ENCODE results near the gene SIK2. TPM values are rescaled to one million over a fixed set of nuclear protein-coding genes. Genes with fewer than 3 reads are reported as not detected.

The SIK2 gene
- total RNA-seq, 1 experiment from 2014 or later = 13.0 TPM

DNA sequence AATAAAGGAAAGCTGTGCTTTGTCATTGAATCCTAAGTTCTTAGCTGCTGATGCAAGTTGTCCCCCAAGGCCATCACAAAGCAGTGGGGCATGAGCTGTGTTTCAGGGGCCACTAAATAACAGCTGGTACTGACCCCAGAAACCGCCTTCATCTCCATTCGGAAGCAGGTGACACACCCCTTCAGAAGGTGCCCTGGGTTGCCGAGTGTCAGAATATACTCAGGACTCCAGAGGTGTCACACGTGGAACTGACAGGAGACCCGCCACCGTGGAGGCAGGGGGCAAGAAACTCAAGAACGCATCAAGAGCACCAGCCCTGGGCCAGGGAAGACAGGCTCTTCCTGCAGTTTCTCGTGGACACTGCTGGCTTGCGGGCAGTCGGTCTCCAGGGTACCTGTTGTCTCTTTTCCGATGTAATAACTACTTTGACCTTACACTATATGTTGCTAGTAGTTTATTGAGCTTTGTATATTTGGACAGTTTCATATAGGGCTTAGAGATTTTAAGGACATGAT lies 122.4 kb downstream of the SIK2 start:
- Histone ChIP-seq H3K36me3 (ENCODE audit: control insufficient read depth in 1 of 2, insufficient read depth in 2 of 2, low read length in 2 of 2) (peaks cover 20 to 34% of the 10 kb centered on the region in 2 experiments), H3K4me2 (ENCODE audit: low read length) (no peak overlapping the region), H3K4me1 (ENCODE audit: control insufficient read depth in 1 of 2, insufficient read depth in 2 of 2, low read length in 2 of 2) (no peaks in the 10 kb centered on the region), H3K9ac (ENCODE audit: low read length) (no peak overlapping the region), H4K20me1 (ENCODE audit: insufficient read depth) (no peaks in the 10 kb centered on the region), H3K27ac (ENCODE audit: low read depth, low read length) (no peak overlapping the region), H2AFZ (ENCODE audit: low read depth, low read length, poor library complexity, severe bottlenecking) (no peak overlapping the region), H3K79me2 (ENCODE audit: insufficient read depth, low read length) (no peaks in the 10 kb centered on the region), H3K9me3 (ENCODE audit: control insufficient read depth in 1 of 2, insufficient read depth in 1 of 2, low read depth in 1 of 2, low read length in 2 of 2) (no peaks in the 10 kb centered on the region), H3K4me3 (replicated peaks in 1 of 2; ENCODE audit: low read depth in 1 of 2, low read length in 2 of 2) (no peak overlapping the region), H3K9me2 (ENCODE audit: insufficient read depth) (no peaks in the 10 kb centered on the region), H3K27me3 (ENCODE audit: insufficient read depth, low read length) (no peaks in the 10 kb centered on the region)
- ATAC-seq (no peak), DNase-seq (ENCODE audit: low read depth, low spot score) (no peak)
- intact Hi-C loops (cut with micrococcal nuclease) = no loop called here
- ChIA-PET CTCF (no interaction called here), POLR2A (no interaction called here), RAD21 (ENCODE audit: low non-redundant PET in 1 of 2, low total read pairs in 2 of 2, uncharacterized antibody in 2 of 2, unreplicated experiment in 2 of 2) (no interaction called here)
- TF ChIP-seq, protein P1, sequence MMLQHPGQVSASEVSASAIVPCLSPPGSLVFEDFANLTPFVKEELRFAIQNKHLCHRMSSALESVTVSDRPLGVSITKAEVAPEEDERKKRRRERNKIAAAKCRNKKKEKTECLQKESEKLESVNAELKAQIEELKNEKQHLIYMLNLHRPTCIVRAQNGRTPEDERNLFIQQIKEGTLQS (IDR thresholded peaks at IDR 0.05) = no peak
- no peak for TF ChIP-seq SRF (IDR thresholded peaks at IDR 0.05; ENCODE audit: low read depth)
- no peak for TF ChIP-seq RAD21 (IDR thresholded peaks at IDR 0.05; ENCODE audit: low read depth)
- TF ChIP-seq JUND (IDR thresholded peaks at IDR 0.05) = no peak
- no peak for TF ChIP-seq SP1 (IDR thresholded peaks at IDR 0.05; ENCODE audit: low read depth)
- TF ChIP-seq POLR2AphosphoS5 (IDR thresholded peaks at IDR 0.05; ENCODE audit: low read depth, low read length) = no peak
- no peak for TF ChIP-seq EZH2 (IDR thresholded peaks at IDR 0.05)
- TF ChIP-seq, protein P2, sequence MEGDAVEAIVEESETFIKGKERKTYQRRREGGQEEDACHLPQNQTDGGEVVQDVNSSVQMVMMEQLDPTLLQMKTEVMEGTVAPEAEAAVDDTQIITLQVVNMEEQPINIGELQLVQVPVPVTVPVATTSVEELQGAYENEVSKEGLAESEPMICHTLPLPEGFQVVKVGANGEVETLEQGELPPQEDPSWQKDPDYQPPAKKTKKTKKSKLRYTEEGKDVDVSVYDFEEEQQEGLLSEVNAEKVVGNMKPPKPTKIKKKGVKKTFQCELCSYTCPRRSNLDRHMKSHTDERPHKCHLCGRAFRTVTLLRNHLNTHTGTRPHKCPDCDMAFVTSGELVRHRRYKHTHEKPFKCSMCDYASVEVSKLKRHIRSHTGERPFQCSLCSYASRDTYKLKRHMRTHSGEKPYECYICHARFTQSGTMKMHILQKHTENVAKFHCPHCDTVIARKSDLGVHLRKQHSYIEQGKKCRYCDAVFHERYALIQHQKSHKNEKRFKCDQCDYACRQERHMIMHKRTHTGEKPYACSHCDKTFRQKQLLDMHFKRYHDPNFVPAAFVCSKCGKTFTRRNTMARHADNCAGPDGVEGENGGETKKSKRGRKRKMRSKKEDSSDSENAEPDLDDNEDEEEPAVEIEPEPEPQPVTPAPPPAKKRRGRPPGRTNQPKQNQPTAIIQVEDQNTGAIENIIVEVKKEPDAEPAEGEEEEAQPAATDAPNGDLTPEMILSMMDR (IDR thresholded peaks at IDR 0.05 in 2 of 3, conservative IDR thresholded peaks at IDR 0.05 in 1 of 3; ENCODE audit: borderline replicate concordance in 1 of 3, insufficient read depth in 1 of 3, low read depth in 2 of 3, low read length in 2 of 3) = no peak
- TF ChIP-seq TCF7L2 (IDR thresholded peaks at IDR 0.05; ENCODE audit: borderline replicate concordance, extremely low read depth, insufficient read depth, insufficient read length) = no peak
- no peak for TF ChIP-seq ELF1 (IDR thresholded peaks at IDR 0.05; ENCODE audit: borderline replicate concordance, low read depth)
- no peak for TF ChIP-seq CBX3 (IDR thresholded peaks at IDR 0.05; ENCODE audit: low read depth)
- TF ChIP-seq CEBPB (IDR thresholded peaks at IDR 0.05; ENCODE audit: low read depth) = no peak
- TF ChIP-seq EGR1 (IDR thresholded peaks at IDR 0.05; ENCODE audit: low read depth) = no peak
- no peak for TF ChIP-seq EZH2phosphoT487 (IDR thresholded peaks at IDR 0.05; ENCODE audit: borderline replicate concordance)
- TF ChIP-seq YY1 (IDR thresholded peaks at IDR 0.05; ENCODE audit: extremely low read depth, insufficient replicate concordance, low read depth, low read length) = no peak
- TF ChIP-seq, protein P3, sequence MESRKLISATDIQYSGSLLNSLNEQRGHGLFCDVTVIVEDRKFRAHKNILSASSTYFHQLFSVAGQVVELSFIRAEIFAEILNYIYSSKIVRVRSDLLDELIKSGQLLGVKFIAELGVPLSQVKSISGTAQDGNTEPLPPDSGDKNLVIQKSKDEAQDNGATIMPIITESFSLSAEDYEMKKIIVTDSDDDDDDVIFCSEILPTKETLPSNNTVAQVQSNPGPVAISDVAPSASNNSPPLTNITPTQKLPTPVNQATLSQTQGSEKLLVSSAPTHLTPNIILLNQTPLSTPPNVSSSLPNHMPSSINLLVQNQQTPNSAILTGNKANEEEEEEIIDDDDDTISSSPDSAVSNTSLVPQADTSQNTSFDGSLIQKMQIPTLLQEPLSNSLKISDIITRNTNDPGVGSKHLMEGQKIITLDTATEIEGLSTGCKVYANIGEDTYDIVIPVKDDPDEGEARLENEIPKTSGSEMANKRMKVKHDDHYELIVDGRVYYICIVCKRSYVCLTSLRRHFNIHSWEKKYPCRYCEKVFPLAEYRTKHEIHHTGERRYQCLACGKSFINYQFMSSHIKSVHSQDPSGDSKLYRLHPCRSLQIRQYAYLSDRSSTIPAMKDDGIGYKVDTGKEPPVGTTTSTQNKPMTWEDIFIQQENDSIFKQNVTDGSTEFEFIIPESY (IDR thresholded peaks at IDR 0.05; ENCODE audit: extremely low read depth, insufficient replicate concordance, low read length) = no peak
- TF ChIP-seq POLR2A (IDR thresholded peaks at IDR 0.05; ENCODE audit: borderline replicate concordance, extremely low read depth, insufficient read depth, insufficient read length) = no peak
- TF ChIP-seq, protein P4, sequence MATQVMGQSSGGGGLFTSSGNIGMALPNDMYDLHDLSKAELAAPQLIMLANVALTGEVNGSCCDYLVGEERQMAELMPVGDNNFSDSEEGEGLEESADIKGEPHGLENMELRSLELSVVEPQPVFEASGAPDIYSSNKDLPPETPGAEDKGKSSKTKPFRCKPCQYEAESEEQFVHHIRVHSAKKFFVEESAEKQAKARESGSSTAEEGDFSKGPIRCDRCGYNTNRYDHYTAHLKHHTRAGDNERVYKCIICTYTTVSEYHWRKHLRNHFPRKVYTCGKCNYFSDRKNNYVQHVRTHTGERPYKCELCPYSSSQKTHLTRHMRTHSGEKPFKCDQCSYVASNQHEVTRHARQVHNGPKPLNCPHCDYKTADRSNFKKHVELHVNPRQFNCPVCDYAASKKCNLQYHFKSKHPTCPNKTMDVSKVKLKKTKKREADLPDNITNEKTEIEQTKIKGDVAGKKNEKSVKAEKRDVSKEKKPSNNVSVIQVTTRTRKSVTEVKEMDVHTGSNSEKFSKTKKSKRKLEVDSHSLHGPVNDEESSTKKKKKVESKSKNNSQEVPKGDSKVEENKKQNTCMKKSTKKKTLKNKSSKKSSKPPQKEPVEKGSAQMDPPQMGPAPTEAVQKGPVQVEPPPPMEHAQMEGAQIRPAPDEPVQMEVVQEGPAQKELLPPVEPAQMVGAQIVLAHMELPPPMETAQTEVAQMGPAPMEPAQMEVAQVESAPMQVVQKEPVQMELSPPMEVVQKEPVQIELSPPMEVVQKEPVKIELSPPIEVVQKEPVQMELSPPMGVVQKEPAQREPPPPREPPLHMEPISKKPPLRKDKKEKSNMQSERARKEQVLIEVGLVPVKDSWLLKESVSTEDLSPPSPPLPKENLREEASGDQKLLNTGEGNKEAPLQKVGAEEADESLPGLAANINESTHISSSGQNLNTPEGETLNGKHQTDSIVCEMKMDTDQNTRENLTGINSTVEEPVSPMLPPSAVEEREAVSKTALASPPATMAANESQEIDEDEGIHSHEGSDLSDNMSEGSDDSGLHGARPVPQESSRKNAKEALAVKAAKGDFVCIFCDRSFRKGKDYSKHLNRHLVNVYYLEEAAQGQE (IDR thresholded peaks at IDR 0.05; ENCODE audit: low read depth) = no peak
- no peak for TF ChIP-seq ZNF274 (IDR thresholded peaks at IDR 0.05; ENCODE audit: low read depth, low read length)
- no peak for TF ChIP-seq SIN3A (IDR thresholded peaks at IDR 0.05; ENCODE audit: low read depth)
- no TSS peak for BruUV-seq (replicated peaks)

Measured in HCT116 (cell line).